ENCODE measurements around the gene ZMYM1.
"Not testable (repeated sequence)": the region's sequence is repeated elsewhere in the genome, so short reads cannot be mapped to it uniquely, and the experiment has no call there.

Gene ZMYM1

DNA sequence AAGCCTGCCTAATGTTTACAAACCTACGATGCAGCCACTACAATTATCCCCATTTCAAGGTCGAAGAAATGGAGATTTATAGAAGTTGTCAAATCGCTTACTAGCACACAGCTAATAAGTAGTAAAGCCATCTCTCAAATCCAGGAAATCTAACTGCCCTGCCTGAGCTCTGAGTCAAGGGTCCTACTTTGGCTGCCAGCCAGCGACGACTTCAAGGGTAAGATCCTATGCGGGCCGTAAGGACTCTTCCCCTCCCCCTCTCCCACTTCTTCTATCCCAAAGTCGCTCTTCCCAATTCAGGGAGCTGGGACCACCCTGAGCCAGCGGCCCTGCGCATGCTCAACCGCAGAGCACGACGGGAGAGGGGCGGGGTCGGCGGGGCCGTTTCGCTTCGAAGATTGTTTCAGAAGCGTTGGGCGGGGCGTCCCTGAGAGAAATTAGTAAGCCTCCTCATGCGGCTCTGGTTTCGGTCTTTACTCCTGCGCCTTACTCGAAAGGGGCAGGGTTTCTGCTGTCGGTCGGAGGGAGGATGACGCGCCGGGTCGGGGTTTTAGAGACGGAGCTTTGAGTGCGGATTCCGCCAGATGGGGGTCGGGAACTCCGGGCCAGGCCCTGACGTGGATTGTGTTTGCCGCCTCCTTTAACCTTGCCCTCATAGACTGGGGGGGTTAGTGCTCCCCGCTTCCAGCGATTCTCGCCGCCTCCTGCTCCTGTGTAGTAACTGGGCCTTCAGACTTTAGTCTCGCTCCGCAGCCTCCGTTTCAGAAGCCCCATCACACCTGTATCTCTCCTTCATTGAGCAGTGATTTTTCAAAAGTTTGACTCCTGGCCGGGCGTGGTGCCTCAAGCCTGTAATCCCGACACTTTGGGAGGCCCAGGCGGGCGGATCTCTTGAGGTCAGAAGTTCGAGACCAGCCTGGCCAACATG, at the start of gene ZMYM1:
Gene ZMYM1, plus strand, starts transcription at position 383 of the 928 bp plus-strand sequence. CDS start 14,603 bp downstream, outside the sequence.
- peak; percentile 77 for DNase-seq (ENCODE audit: low read depth)

DNA sequence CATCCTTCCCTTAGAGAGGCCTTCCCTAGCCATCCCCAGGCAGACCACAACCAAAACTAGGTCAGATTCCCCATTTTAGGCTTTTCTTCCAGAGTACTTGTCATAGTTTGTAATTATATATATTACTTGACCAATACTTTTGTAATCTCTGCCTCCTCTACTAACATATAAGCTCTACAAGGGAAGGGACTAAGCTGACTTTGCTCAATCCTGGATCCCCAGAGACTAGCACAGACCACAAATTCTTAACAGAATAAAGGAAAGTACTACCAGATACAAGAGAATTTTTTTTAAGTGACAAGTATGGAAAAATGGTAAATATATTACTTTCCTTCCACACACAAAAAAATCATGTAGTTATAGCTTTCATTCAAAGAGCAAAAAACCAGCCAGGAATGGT, 49.4 kb upstream of the ZMYM1 start:
- DNase-seq (ENCODE audit: low read depth): no peak

DNA sequence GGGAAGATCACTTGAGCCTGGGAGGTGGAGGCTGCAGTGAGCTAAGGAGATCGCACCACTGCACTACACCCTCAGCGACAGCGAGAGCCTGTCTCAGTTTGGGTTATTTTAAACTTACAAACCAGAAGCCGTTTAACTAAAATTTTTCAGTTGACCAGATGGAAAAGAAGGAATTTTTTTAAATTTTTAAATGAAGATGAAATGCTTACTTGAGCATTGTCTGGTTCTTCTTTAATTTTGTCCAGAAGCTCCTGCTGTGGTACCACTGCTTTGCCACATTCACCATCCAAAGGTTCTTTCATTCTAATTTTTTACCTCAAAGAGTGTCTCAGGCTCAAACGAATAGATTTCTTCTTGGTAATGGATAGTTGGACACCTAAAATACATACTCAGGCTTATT, 48.8 kb upstream of the ZMYM1 start:
- no peak for DNase-seq (ENCODE audit: low read depth)

DNA sequence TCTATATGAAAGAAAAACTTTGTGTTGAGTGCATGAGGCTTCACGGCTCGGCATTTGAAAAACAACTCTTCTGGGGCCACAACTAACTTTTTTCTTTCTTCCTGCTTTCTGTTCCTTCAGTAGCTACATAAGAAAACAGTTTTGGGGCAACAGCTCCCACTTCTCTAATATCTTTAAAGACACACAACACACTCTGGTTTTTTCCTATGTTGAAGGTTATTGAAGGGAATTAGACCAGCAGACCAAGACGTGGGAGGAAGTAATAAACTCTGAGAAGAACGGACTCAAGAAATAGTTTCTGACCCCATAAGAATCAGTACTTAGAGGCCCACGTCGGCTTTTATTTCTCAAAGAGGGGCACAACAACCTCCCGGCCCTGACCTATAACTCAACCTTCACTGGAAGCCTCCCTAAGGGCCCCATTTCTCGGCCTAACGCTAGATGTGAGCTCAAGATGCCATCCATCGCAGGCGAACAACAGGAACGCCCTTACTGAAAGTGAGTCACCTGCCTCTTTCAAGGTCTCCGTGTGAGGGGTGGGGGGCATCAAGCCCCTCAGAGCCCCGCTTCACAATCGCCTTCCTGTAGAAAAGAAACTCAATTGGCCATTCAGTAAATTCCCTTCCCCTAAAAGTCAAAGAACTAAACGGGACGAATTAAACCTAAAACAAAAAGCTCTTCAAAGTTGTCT, 48.3 kb upstream of the ZMYM1 start:
- peak; percentile 16 for DNase-seq (ENCODE audit: low read depth)

DNA sequence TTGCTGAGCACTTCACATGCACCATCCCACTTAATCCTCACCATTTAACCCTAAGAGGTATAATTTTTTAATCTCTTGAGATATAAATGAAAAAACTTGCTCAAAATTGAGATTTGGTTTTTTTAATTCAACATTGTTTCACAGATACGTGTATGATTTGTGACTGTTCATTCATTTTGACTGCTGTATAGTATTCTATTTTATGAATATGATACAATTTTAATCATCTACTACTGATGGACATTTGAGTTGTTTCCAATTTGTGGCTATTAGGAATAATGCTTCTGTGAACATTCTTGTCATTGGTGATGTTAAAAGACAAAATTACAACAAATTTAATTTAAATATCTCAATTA, 46.8 kb upstream of the ZMYM1 start:
- no peak for DNase-seq (ENCODE audit: low read depth)

DNA sequence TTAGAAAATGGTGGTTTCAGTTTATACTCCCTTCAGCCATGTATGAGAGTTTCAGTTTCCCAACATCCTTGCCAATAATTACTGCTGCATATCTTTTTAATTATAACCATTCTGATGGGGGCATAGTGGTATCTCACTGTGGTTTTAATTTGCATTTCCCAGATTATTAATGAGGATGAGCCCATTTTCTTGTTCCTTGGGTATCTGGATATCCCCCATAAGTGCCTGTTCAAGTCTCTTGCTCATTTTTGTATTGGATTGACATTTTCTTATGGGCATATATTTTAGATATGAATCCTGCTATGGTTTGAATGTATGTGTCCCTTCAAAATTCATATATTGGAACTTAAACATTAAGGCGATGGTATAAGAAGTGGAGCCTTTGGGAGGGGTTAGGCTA, 45.8 kb upstream of the ZMYM1 start:
- DNase-seq (ENCODE audit: low read depth): no peak

DNA sequence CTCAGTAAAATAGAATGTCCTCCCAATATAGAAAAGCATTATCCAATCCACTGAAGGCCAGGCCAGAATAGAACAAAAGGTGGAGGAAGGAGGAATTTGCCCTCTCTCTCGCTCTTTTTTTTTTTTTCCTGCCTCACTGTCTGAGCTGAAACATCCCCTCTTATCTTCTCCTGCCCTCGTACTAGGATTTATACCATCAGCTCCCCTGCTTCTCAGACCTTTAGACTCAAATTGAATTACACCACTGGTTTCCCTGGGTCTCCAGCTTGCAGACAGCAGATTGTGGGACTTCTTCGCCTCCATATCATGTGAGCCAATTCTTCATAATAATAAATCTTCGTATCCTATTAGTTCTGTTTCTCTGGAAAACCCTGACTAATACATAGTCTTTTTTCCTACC, 42.6 kb upstream of the ZMYM1 start:
- no peak for DNase-seq (ENCODE audit: low read depth)

DNA sequence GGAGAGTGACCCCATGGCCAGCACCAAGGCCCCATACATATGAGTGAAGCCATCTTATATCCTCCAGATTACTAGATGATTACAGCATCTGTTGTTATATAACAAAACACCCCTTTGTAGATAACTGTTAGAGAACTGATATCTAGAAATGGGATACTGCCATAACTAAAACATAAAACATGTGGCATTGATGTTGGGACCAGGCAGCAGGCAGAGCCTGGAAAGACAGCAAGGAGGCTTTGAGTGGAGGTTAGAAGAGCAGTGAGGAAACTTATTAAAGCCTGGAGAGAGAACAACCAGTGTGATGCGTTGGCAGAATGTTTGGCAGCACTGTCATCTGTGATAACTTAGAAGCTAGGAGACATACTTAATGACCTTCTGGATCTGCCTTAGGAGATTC, 42.0 kb upstream of the ZMYM1 start:
- no peak for DNase-seq (ENCODE audit: low read depth)

DNA sequence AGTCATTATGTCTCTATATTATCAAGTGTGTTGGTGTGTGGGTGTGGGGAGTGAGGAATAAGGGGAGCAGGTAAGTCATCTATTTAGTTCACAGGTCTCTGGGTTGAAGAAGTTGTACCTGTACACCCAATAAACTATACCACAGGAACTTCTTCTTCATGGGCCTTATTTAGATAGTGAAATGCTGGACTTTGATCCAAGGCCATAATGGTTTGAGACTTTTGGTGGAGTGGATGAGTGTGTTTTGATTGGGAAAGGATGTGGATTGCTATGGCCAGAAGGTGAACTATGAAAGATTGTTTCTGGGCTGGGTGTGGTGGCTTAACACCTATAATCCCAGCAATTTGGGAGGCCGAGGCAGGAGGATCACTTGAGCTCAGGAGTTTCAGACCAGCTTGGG, 40.5 kb upstream of the ZMYM1 start:
- DNase-seq (ENCODE audit: low read depth): no peak

DNA sequence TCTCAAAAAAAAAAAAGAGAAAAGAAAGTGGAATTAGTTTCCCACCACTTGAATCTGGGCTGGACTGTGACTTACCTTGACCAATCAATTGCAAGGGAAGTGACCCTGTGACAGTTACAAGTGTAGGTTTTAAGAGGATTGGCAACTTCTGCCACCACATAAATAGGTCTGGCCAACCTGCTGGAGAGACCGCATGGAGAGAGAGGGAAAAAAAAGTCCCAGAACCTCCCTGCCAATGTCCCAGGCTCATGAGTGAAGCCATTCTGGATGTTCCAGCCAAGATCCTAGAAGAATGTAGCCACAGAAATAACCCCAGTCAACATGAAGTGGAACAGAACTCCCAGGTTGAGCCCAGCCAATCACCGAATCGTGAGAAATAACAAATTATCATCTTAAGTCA, 35.7 kb upstream of the ZMYM1 start:
- no peak for DNase-seq (ENCODE audit: low read depth)

DNA sequence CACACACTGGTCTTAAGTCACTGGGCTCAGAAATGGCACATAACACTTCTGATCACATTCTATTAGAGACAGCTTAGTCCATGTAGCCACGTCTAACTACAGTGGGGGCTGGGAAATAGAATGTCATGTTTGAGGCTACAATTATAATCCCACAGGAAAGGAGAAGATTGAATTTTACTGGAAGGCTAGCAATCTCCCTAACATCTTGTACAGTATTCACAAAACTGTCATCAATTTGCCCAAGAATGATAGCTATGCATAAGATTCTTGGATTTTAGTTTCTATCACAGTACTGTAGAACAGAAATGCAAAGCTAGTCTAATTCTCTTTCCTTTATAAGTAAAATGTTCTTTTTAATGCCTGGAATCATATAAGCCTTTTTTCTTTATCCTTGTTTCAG, 34.8 kb upstream of the ZMYM1 start:
- DNase-seq (ENCODE audit: low read depth): no peak

DNA sequence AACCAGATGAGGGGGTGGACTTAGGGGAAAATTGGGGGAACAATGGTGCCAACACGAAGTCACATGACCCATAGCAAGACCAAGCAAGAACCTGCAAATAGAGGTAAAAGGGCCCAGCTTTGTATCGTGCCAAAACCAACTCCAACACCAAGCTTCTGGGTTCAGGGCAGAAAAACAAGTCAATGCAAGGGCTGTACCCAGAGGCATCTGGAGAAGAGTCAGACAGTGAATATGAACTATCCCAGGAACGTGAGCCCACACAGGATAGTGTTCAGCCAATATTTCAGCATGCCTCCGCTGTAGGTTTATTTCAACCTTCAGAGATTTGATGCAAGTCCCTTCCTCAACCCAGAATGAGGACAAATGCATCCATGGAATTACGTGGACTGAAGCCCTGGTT, 32.5 kb upstream of the ZMYM1 start:
- no peak for DNase-seq (ENCODE audit: low read depth)

DNA sequence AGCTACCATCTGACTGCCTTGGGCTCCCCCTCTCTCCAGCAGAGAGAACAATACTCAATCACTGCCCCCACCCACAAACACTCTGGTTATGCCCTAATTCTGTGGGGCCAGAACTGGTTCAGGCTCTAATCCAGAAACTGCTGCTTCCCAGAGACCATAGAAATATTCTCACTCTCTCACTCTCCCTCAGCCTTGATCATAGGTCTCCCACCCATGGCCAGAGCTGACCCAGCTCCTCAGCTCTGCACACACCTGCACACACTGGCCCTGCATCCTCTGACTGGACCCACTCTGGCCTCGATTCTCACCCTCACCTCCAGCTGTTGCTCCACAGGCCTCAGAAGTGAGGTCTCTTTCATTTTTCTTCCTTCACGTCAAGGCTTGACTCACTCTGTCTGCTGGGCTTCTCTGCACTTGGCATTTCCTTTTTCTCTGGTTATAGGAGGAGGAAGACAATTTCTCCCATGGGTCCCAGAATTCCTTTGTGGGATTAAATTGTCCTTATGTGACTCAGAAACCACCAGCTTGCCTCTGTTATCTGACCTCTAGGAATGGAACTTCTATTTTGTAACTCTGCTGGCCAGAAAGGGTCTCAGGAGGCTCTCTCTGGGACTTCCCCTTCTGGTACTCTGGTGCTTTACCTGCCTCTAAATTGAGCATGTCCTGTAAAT, 31.9 kb upstream of the ZMYM1 start:
- DNase-seq (ENCODE audit: low read depth): no peak

DNA sequence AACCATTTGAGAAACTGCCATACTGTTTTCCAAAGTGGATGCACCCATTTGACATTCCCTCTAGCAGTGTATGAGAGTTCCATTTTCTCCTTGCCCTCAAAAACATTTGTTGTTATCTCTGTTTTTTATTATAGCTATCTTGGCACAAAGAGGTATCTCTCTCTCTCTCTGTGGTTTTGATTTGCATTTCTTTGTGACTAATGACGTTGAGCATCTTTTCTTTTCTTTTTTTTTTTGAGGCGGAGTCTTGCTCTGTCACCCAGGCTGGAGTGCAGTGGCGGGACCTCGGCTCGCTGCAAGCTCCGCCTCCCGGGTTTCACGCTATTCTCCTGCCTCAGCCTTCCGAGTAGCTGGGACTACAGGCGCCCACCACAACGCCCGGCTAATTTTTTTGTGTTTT, 30.1 kb upstream of the ZMYM1 start:
- no peak for DNase-seq (ENCODE audit: low read depth)

DNA sequence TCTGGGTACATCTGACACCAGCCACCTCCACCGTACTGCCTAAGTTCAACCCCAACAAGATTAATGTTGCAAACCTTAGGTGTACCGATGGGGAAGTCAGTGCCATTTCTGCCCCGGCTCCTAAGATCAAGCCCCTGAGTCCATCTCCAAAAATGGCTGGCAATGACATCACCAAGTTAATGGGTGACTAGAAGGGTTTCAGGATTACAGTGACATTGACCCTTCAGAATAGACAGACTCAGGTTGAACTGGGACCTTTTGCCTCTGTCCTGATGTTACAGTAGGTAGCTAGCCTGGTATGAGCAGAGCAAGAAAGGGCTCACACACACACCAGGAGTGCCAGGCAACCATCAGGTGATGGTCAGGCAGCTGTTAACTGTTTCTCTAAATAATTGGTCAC, 25.8 kb upstream of the ZMYM1 start:
- DNase-seq (ENCODE audit: low read depth): no peak

DNA sequence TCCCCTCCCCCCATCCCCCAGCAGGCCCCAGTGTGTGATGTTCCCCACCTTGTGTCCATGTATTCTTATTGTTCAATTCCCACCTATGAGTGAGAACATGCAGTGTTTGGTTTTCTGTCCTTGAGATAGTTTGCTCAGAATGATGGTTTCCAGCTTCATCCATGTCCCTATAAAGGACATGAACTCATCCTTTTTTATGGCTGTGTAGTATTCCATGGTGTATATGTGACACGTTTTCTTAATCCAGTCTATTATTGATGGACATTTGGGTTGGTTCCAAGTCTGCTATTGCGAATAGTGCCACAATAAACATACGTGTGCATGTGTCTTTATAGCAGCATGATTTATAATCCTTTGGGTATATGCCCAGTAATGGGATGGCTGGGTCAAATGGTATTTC, 24.9 kb upstream of the ZMYM1 start:
- not testable (repeated sequence) for DNase-seq (ENCODE audit: low read depth)

DNA sequence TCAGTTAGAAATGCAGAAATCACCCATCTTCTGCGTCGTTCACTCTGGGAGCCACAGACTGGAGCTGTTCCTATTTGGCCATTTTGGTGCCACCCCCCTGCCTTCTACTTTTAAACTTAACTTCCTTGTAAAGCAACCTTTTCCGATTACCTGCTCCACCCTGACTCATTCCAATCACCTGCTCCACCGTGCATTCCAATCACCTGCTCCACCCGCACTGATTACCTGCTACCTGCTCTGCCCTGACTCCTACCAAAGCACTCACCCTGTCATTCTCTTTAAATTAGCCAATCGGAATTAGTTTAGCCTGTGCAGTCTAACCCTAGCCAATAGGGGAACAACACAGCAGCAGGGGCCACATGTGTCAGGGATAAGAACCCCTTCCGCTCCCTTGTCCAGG, 20.9 kb upstream of the ZMYM1 start:
- DNase-seq (ENCODE audit: low read depth): not testable (repeated sequence)

DNA sequence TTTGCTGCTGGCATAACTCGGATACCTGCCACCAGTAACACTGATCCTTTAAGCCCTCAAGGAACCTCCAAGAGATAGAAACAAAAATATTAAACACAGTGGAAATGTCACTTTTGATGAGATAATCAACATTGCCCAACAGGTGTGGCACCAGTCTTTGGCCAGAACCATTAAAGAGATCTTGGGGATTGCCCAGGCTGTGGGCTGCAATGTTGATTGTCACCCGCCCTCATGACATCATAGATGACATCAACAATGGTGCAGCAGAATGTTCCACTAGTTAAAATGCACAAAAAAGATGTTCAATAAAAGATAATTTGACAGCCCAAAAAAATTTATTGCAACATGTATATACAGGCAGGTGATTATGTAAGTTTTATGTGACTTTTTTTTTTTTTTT, 20.2 kb upstream of the ZMYM1 start:
- DNase-seq (ENCODE audit: low read depth): no peak

DNA sequence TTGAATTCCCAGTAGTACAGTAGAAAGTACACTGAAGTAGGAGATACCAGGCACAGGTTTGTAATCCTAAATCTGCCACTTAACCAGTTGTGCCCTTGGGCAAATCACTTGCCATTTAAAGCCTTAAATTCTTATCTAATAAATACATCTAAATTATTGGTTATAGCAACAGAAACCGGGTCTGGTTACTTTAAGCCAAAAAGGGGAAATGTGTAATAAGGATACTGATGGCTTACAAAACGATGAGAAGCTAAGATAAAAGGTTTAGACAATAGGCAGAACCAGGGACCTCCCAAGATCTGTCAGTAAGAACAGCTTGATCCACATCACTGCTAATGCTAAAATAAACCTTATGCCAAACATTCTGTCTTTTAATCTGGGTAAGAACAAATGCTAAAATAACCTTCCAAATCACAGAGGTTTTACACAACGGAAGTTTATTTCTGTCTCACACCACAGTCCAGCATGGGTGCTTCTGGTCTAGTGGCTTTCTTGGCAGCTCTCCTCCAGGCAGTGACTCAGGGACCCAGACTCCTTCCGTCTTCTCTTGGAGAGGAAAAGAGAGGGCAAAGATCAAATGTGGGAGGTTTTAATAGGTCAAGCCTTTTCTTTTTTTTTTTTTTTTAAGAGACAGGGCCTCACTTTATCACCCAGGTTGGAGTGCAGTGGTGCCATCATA, 16.5 kb upstream of the ZMYM1 start:
- no peak for DNase-seq (ENCODE audit: low read depth)

DNA sequence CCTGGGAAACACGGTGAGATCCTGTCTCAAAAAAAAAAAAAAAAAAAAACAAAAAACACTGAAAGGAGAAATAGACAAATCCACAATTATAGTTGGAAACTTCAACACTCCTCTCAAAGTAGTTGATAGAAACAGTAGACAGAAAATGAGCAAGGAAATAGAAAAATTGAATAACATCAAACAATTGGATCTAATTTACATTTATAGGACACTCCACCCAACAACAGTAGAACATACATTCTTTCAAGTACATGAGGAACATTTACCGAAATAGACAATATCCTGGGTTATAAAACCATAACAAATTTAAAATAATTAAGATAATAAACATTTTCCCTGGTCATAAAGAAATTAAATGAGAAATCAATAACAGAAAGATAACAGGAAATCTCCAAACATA, 14.9 kb upstream of the ZMYM1 start:
- no peak for DNase-seq (ENCODE audit: low read depth)

DNA sequence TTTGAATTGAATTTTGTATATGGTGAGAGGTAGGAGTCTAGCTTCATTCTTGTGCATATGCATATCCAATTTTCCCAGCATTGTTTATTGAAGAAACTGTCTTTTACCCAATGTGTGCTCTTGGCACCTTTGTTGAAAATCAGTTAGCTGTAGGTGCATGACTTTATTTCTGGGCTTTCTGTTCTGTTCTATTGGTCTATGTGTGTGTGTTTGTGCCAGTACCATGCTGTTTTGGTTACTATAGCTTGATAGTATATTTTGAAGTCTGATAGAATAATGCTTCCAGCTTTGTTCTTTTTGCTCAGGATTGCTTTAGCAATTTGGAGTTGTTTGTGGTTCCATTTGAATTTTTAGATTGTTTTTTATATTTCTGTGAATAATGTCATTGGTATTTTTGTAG, 9.4 kb upstream of the ZMYM1 start:
- no peak for DNase-seq (ENCODE audit: low read depth)

DNA sequence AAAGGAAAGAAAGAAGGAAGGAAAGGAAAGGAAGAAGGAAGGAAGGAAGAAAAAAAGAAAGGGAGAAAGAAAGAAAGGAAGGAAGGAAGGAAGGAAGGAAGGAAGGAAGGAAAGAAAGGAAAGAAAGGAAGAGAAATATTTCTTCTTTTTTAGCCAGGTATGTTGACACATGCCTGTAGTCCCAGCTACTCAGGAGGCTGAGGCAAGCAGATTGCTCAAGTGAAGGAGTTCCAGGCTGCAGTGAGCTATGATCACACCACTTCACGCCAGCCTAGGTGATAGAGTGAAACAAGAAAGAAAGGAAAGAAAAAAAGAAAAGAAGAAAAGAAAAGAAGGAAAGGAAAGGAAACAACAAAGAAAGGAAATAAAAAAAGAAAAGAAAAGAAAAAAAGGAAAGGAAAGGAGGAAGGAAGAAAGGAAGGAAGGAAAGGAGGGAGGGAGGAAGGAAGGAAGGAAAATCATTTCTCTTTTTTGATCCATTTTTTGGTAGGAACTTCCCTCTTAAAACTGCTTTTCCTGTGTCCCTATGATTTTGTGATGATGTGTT, 5.8 kb upstream of the ZMYM1 start:
- no peak for DNase-seq (ENCODE audit: low read depth)
